ENCODE measurements around the gene GBP4.

GBP4 gene

DNA sequence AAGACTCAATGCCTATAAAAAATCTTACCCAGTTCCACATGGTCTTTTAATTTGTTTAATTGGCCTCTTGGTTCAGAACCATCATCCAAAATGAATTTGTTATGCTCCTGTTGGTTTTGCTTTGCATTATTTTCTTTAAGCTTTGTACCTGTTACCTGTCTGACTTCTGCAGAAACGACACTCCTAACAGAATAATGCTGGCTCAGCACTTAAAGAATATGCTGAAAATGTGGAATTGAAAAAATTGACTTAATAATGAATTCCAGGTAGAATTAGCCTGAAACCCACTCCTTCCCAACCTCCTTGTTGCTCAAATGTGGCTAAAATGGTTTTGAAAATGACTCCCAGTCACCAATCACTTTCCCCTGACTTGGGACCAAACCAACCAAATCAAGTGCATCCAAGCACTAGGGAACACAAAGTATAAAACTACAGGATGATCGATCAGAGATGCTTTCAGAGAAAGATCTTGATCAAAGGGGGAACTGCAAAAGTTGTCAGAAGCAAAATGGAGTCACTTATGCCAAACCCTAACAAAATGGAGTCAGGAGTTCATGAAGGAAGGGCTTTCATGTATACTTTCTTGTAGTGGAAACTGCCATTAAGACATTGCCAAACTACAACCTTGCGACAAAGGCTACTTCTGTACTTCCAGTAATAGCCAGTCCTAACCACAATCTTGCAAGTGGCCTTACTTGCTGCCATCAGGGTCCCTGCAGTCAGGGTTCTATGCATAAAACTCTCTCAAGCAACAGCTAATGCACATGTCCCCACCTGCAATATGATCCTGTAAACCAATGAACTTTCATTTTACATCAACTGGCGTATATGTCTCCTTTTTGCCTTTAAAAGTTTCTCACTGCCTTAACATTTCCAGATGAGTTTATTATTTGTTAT, 28.3 kb downstream of the GBP4 start:
- DNase-seq = no peak

DNA sequence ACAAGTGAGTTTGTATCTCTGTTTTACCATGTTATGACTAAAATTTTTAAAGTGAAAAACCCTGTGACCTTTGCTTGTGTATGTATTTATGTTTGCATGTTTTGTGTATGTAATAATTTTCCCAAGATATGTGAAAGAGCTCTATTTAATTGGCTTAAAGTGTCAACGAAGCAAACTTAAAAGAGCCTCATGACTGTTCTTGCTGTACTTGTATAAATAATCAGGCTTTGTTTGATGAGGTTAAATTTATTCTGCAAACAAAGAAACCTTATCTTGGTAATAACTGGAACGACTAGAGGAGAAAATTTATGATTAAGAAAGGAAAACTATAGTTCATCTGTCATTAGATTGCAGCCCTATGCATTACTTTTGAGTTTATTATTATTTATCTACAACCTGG, 29.6 kb downstream of the GBP4 start:
- no peak for DNase-seq

DNA sequence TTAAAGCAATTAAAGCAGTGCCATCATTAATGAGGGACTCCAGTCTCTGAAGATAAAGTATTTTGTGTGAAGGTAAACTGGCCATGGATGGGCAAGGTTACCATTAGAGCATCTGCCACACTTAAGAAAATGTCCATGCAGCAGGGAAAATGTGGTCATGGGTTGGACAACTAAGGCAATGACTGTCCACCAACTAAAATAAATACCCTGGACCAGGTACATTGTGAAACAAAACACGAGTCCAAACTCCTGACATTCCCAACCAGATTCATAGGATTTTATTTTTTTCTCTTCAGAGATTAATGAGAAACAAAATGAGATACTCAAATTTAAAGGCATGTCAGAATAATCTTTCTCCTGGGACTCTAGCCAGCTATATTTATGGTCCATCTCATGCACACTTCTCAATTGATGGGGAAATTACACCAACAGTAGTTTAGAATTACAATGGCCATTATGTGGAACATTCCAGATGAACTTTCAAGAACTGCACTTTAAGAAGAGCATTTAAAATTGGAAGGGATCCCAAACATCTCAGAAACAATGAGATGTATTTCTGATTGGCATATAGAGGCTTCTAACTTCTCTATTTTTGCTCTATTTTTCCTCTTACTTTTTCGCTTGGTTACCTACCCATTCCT, 31.0 kb downstream of the GBP4 start:
- no peak for DNase-seq

DNA sequence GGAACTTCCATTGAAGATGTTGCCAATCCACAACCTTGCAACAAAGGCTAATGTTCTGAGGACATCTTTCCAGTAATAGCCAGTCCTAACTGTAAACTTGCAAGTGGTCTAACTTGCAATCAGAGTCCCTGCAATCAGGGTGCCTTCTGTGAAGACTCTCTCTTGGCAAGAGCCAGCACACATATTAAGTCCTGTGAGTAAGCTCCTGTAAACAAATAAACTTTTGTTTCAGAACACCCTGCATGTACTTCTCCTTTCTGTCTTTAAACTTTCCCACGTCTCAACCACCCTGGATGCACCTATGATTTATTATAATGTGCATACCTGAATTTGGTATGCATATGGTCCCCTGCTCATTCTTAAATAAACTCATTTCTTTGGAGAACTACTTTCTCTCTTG, 32.0 kb downstream of the GBP4 start:
- DNase-seq = no peak

DNA sequence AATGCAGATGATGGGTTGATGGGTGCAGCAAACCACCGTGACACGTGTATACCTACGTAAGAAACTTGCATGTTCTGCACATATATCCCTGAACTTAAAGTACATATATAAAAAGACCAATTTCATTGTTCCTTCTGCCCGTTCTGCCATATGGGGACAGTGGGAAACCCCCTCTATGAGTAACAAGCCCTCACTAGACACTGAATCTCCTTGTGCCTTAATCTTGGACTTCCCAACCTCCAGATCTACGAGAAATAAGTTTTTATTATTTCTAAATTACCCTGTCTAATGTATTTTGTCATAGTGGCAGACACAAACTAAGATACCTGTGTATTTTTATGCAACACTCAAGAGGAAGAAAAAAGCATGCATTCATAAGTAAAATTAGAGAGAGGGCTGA, 32.9 kb downstream of the GBP4 start:
- DNase-seq = no peak

DNA sequence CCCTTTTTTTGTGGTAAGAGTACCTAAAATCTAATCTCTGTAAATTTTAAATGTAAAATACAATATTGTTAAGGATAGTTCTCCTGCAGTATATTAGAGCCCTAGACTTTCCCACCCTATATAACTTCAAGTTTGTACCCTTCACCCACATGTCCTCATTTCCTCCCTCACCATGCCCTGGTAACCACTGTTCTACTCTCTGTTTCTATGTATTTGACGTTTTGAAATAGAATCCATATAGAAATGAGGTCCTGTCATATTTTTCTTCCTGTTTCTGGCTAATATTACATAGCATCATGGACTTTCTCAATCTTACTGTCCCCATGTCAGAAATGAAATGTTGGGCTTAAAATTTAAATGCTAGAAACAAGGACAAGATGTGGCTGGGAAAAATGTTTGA, 47.7 kb downstream of the GBP4 start:
- no peak for DNase-seq

DNA sequence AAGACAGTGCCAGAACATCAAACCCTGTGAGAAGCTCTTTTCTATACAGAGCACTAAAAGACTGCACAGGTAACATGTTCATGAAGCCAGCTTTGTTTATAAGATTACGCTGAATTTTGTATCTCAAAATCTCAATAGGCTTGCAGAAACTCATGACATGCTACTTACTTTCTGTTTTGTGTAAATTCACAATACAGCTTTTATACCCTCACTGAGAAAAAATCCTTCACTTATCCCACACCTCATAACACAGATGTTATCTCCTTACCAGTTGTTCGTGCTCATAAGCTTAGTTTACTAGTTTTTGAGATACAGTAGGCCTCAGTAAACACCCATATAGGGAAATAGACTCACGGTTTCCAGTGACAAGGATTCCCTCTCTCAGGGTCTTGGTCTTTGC, 48.8 kb downstream of the GBP4 start:
- DNase-seq = no peak

DNA sequence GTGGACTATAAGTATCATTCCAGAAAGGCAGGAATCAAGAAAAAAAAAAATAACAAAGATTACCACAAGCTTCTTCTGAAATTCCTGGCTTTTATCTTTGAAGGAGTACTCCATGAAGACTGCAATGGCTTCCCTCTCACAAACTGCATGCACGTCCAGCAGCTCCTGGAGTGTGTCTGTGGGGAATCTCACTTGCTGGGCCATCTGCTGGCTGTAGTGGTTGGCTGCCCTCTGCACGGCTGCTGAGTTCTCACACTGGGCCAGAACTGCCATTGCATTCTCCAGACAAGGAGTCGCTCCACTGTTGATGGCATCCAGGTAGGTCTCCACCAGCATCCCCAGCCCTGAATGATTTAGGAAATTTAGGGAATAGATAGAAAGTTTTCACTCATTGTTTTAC, 49.5 kb downstream of the GBP4 start:
- no peak for DNase-seq

DNA sequence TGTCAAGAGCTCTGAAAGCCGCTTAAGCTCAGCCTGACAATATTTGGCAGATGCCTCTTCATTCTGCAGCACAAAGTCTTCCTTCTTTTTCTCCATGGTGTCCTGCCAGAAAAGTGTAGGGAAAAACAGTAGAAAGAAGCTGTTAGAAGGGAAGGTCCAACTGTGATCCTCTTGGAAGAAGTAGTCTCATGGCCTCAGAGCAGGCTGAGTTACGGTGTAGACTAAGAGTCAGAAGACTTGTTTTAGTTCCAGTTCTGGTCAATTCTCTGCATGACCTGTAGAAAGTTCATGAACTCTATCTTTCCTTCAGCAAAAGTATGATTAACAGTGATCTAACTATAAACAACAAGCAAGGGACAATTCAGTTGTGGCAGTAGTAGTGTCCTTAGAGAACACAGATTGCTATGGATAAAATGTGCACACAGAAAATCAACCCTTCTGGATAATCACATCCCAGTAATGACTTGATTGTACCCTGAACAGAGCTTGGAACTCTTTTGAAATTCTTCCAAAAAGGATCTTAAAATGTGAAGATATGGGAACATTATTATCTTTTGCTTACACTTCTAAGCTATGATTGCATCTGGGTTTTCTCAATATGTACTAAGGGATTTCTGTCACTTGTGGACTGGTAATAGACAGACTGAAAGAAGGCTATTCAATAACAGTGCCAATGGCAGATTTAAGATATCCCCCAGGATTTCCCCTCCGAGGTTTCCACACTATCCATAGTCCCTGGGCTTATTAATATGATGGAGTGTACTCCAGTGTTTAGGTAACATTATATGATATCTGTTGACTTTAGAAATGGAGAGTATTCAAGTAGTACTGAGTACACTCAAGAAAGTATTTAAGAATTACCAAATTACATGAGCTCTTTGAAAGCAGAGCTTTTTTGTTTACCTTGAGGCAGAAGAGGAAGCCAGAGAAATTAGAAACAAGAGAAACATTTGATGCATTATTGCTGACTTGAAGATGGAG, 50.8 kb downstream of the GBP4 start:
- DNase-seq = no peak

DNA sequence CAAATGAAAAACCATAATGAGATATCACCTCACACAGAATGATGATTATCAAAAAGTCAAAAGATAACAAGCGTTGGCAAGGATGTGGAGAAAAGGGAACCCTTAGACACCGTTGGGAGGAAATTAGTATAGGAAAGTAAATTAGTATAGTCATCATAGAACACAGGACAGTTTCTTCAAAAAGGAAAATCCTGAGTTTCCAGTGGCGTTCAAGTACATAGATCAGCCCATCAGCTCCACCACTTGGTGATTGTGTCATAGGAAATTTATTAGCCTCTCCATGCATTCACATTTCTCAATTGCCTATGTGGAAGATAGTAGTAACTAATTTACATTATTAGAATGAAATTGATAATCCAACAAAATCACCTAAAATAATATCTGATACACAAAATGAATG, 52.0 kb downstream of the GBP4 start:
- no peak for DNase-seq

DNA sequence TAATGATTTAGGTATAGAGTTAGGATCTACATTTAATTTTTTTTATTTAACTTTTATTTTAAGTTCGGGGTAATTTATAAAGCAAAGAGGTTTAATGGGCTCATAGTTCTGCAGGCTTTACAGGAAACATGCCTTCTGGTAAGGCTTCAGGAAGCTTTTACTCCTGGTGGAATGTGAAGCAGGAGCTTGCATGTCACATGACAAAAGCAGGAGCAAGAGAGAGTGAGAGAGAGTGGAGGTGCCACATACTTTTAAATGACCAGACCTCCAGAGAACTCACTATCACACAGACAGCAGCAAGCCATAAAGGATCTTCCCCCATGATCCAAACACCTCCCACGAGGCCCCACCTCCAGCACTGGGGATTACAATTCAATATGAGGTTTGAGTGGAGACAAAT, 55.3 kb downstream of the GBP4 start:
- no peak for DNase-seq

DNA sequence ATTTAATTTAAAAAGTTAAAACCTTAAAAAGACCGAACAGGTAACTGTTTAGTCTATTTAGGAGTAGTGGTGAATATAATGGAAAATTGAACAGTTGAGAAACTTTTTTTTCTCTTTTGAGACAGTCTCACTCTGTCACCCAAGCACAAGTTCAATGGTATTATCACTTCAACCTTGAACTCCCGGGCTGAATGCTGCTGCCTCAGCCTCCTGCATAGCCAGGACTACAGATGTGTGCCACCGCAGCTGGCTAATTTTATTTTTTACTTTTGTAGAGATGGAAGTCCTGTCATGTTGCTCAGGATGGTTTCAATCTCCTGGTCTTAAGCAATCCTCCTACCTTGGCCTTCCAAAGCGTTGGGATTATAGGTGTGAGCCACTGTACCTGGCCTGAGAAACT, 56.6 kb downstream of the GBP4 start:
- no peak for DNase-seq

DNA sequence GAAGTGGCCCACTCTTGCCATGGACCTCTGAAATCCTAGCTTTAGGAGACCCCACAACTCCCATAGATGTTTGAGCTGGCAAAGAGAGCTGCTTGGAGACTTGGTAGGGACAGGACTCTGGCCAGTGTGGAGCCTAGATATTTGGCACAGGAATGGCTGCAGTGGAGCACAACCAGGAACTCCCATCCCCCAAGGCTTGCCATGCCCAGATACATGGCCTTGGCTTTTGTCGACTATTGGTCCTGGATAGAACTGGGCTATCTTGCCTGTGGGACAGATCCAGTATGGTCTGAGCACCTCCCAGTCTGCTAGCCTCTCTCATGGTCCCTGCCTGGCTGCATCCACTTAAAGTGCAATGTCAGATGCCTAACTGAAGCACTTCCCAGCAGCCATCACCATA, 65.0 kb downstream of the GBP4 start:
- DNase-seq = no peak

All from KG1 (cell line).